GM19452 (cell line): ENCODE measurements around the gene NPAS2.

ENCODE experiments used
- ATAC-seq: cut with Tn5 transposase; IDR thresholded peaks from one replicate; pipeline ENCODE4 v1.9.1; 2021; ENCODE audit not compliant: unreplicated experiment

The NPAS2 gene

GRCh38 chr2:100938031-100939026 lies 118.4 kb downstream of the NPAS2 start:
- no peak for ATAC-seq

GRCh38 chr2:100939445-100939844 lies 119.5 kb downstream of the NPAS2 start:
- ATAC-seq: no peak

GRCh38 chr2:100940240-100940639 lies 120.3 kb downstream of the NPAS2 start:
- no peak for ATAC-seq

- ATAC-seq: no peak
Measured at GRCh38 chr2:100940766-100941645, 121.1 kb downstream of the NPAS2 start.

- ATAC-seq: no peak
Measured at GRCh38 chr2:100941646-100942240, 121.8 kb downstream of the NPAS2 start.

- no peak for ATAC-seq
Measured at GRCh38 chr2:100944617-100945432, 124.9 kb downstream of the NPAS2 start.

- no peak for ATAC-seq
Measured at GRCh38 chr2:100945433-100945740, 125.4 kb downstream of the NPAS2 start.

- ATAC-seq: no peak
Measured at GRCh38 chr2:100945930-100946607, 126.1 kb downstream of the NPAS2 start.

GRCh38 chr2:100948942-100949811 lies 129.2 kb downstream of the NPAS2 start:
- ATAC-seq: no peak

GRCh38 chr2:100952512-100952911 lies 132.6 kb downstream of the NPAS2 start:
- ATAC-seq: no peak

- ATAC-seq: no peak
Measured at GRCh38 chr2:100953406-100954043, 133.6 kb downstream of the NPAS2 start.

GRCh38 chr2:100954044-100954420 lies 134.1 kb downstream of the NPAS2 start:
- ATAC-seq: no peak

- ATAC-seq: no peak
Measured at GRCh38 chr2:100955226-100955625, 135.3 kb downstream of the NPAS2 start.

- no peak for ATAC-seq
Measured at GRCh38 chr2:100956081-100956480, 136.1 kb downstream of the NPAS2 start.

GRCh38 chr2:100957996-100958653 lies 138.2 kb downstream of the NPAS2 start:
- no peak for ATAC-seq

GRCh38 chr2:100959225-100959880 lies 139.4 kb downstream of the NPAS2 start:
- no peak for ATAC-seq

- ATAC-seq: no peak
Measured at GRCh38 chr2:100960688-100961087, 140.7 kb downstream of the NPAS2 start.
